Activated CD8-positive, alpha-beta memory T cell treated with anti-CD3 and anti-CD28 coated beads for 48 hours (primary cell): ENCODE measurements around the gene TOR3A.

Experiments
- DNase-seq, 3 experiments: peaks; one replicate each; pipeline ENCODE4 v3.0.0-alpha.2; 2020; ENCODE audit warnings: low read depth in 2 of 3, low spot score in 2 of 3

Gene TOR3A

GRCh38 chr1:179066471-179066870 is 15.4 kb upstream of the TOR3A start:
- DNase-seq: no peak

GRCh38 chr1:179077396-179077795 is 4.5 kb upstream of the TOR3A start:
- DNase-seq: no peak

GRCh38 chr1:179079113-179079761 is 2.6 kb upstream of the TOR3A start:
- DNase-seq: no peak

GRCh38 chr1:179080866-179081686 is 794 bp upstream of the TOR3A start:
- peak in 1 of 3 experiments; percentile 31 for DNase-seq

GRCh38 chr1:179082333-179082998 is 596 bp downstream of the TOR3A start:
- no peak for DNase-seq

- DNase-seq: no peak
Observed at GRCh38 chr1:179082999-179083335, 1.1 kb downstream of the TOR3A start.

GRCh38 chr1:179083533-179083932 is 1.7 kb downstream of the TOR3A start:
- no peak for DNase-seq

GRCh38 chr1:179087665-179088064 is 5.8 kb downstream of the TOR3A start:
- DNase-seq: no peak

- no peak for DNase-seq
Observed at GRCh38 chr1:179089827-179090482, 8.1 kb downstream of the TOR3A start.

- no peak for DNase-seq
Observed at GRCh38 chr1:179090522-179090921, 8.7 kb downstream of the TOR3A start.

GRCh38 chr1:179090923-179091322 is 9.1 kb downstream of the TOR3A start:
- no peak for DNase-seq

- DNase-seq: no peak
Observed at GRCh38 chr1:179091691-179092165, 9.9 kb downstream of the TOR3A start.

GRCh38 chr1:179092896-179093461 is 11.1 kb downstream of the TOR3A start:
- no peak for DNase-seq

GRCh38 chr1:179094818-179095217 is 12.9 kb downstream of the TOR3A start:
- DNase-seq: no peak

GRCh38 chr1:179095377-179095776 is 13.5 kb downstream of the TOR3A start:
- DNase-seq: no peak

GRCh38 chr1:179095924-179096323 is 14.1 kb downstream of the TOR3A start:
- no peak for DNase-seq

- DNase-seq: no peak
Observed at GRCh38 chr1:179099891-179100290, 18.0 kb downstream of the TOR3A start.

GRCh38 chr1:179101566-179101965 is 19.7 kb downstream of the TOR3A start:
- no peak for DNase-seq

- no peak for DNase-seq
Observed at GRCh38 chr1:179103999-179104398, 22.1 kb downstream of the TOR3A start.

- no peak for DNase-seq
Observed at GRCh38 chr1:179104611-179105250, 22.9 kb downstream of the TOR3A start.

- no peak for DNase-seq
Observed at GRCh38 chr1:179105393-179105792, 23.5 kb downstream of the TOR3A start.
